Upper lobe of left lung (tissue), 4 donors: ENCODE results near the gene SMTNL2.

Experiments used
- CTCF ChIP-seq, 6 experiments: fragments of 450-650 bp in 4 of 6; fragments of 200-600 bp in 2 of 6; sonication (generic) in 2 of 6; IDR thresholded peaks; one replicate each; pipeline ENCODE4 v1.5.1; 2016 to 2019; ENCODE audit warnings: antibody characterized with exemption in 6 of 6
- POLR2A ChIP-seq, 4 donors: fragments of 450-650 bp; IDR thresholded peaks; one replicate each; pipeline ENCODE4 v1.5.1; 2016 to 2017; ENCODE audit warnings: antibody characterized with exemption in 4 of 4, mild to moderate bottlenecking in 2 of 4

- TF ChIP-seq POLR2A (IDR thresholded peaks at IDR 0.05) (no peak), CTCF (IDR thresholded peaks at IDR 0.05) (no peak)
These were observed 32.8 kb downstream of the SMTNL2 start for GRCh38 chr17:4617090-4617489.
